IMR-90 (cell line): ENCODE data around the gene LSM14A.

Experiments used
- MAFK ChIP-seq: IDR thresholded peaks from 2 replicates; pipeline ENCODE4 v1.6.1; 2012; ENCODE audit warnings: low read depth, low read length, improper control_type of control experiment
- POLR2A ChIP-seq: IDR thresholded peaks from 2 replicates; pipeline ENCODE4 v1.6.1; 2012; ENCODE audit warnings: mild to moderate bottlenecking, low read depth, low read length
- RCOR1 ChIP-seq: IDR thresholded peaks from 2 replicates; pipeline ENCODE4 v1.6.1; 2012; ENCODE audit warnings: mild to moderate bottlenecking, low read length, improper control_type of control experiment; ENCODE audit not compliant: insufficient replicate concordance
- TF ChIP-seq, protein P1 (sequence below): conservative IDR thresholded peaks from 2 replicates; pipeline ENCODE4 v1.5.1; 2012; ENCODE audit warnings: mild to moderate bottlenecking, low read depth, low read length, improper control_type of control experiment
- TF ChIP-seq, protein P2 (sequence below): fragments of 150-350 bp; IDR thresholded peaks from 2 replicates; pipeline ENCODE4 v1.6.1; 2017; ENCODE audit warnings: mild to moderate bottlenecking, antibody characterized with exemption, low read length, low read depth

DNA sequence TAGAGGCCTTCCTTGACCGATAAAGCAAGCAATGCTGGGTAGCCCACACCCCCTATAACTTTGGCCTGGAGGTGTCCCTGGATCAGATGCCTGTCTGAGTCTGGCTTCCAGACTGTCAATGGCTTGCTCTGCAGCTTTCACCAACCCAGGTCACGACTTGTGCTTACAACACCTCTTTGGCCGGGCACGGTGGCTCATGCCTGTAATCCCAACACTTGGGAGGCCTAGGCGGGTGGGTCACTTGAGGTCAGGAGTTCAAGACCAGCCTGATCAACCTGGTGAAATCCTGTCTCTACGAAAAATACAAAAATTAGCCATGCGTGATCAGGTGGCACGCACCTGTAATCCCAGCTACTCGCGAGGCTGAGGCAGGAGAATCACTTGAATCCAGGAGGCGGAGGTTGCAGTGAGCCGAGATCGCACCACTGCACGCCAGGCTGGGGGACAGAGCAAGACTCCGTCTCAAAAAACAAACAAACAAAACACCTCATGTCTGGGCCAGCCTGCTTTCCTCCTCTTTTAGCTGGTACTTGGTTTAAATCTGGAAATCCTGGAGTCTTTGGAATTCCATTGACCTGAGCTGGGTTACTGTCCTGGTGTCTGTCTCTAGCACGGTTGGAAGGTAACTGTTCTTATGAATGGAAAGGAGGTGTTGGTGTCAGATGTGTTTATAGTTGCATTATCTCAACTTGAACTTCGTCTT is 71.7 kb downstream of the LSM14A start:
- TF ChIP-seq POLR2A (no peak), MAFK (no peak), RCOR1 (no peak)
- TF ChIP-seq, protein P1, sequence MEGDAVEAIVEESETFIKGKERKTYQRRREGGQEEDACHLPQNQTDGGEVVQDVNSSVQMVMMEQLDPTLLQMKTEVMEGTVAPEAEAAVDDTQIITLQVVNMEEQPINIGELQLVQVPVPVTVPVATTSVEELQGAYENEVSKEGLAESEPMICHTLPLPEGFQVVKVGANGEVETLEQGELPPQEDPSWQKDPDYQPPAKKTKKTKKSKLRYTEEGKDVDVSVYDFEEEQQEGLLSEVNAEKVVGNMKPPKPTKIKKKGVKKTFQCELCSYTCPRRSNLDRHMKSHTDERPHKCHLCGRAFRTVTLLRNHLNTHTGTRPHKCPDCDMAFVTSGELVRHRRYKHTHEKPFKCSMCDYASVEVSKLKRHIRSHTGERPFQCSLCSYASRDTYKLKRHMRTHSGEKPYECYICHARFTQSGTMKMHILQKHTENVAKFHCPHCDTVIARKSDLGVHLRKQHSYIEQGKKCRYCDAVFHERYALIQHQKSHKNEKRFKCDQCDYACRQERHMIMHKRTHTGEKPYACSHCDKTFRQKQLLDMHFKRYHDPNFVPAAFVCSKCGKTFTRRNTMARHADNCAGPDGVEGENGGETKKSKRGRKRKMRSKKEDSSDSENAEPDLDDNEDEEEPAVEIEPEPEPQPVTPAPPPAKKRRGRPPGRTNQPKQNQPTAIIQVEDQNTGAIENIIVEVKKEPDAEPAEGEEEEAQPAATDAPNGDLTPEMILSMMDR = no peak
- TF ChIP-seq, protein P2, sequence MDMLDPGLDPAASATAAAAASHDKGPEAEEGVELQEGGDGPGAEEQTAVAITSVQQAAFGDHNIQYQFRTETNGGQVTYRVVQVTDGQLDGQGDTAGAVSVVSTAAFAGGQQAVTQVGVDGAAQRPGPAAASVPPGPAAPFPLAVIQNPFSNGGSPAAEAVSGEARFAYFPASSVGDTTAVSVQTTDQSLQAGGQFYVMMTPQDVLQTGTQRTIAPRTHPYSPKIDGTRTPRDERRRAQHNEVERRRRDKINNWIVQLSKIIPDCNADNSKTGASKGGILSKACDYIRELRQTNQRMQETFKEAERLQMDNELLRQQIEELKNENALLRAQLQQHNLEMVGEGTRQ = no peak
